C4-2B (cell line): ENCODE results near the gene FOXP1.

Source experiments
- H3K27ac ChIP-seq: fragments of 450-650 bp; 2 replicates; pipeline ENCODE4 v1.5.1; 2017
- CTCF ChIP-seq: fragments of 450-650 bp; conservative IDR thresholded peaks from 2 replicates; pipeline ENCODE4 v1.5.1; 2017; ENCODE audit warnings: mild to moderate bottlenecking
- ZFX ChIP-seq: fragments of 450-650 bp; IDR thresholded peaks from 2 replicates; pipeline ENCODE4 v1.6.1; 2017

FOXP1 gene

GRCh38 chr3:71453822-71454511 is 129.6 kb downstream of the FOXP1 start:
- peak overlapping the region; percentile 27; the same call in 1 of the 2 replicates for H3K27ac ChIP-seq
- no peak for TF ChIP-seq ZFX
- TF ChIP-seq CTCF: no peak

GRCh38 chr3:71453319-71453718 is 130.2 kb downstream of the FOXP1 start:
- no peak for TF ChIP-seq ZFX
- TF ChIP-seq CTCF: no peak
- peak overlapping the region; percentile 35; the same call in 1 of the 2 replicates for H3K27ac ChIP-seq

DNA sequence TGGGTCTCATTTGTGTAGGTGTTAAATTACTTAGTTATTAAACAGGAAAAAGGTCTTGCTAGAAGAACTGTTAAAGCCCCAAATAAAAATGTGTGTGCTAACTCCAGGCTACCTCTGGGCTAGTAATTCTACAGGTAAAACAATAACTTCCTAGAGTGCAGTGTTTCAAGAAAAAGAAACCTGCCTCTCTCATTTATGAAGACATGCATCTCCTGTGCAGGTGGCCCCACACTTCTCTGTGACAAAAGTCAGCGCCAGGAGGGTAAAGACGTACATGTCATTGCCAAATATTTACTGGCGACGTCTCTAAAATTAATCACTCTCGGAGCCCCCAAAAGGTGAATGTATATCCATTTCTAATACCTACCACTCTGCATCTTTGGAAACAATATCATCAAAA is 131.7 kb downstream of the FOXP1 start:
- no peak overlapping the region for H3K27ac ChIP-seq
- TF ChIP-seq ZFX (no peak), CTCF (no peak)

GRCh38 chr3:71451060-71451459 is 132.5 kb downstream of the FOXP1 start:
- TF ChIP-seq CTCF: no peak
- no peak for TF ChIP-seq ZFX
- no peak overlapping the region for H3K27ac ChIP-seq

DNA sequence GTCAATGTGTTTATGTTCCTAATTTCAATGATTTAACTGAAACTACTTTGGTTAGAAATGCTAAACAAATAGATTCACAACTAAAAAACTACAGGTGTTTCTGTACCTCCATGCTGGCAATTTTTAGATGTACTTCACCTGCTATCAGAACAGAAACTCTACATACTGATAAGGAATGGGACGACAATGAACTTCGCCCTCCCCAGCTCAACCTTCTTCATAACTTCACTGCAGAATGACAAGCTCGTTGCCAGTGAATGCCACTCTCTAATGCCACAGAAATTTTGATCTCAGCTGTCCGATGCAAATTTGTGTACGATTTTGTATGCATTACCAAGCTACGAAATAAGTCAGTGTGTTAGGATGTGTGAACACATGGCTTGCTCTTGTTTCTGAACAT is 133.4 kb downstream of the FOXP1 start:
- no peak for TF ChIP-seq ZFX
- TF ChIP-seq CTCF: no peak
- no peak overlapping the region for H3K27ac ChIP-seq

DNA sequence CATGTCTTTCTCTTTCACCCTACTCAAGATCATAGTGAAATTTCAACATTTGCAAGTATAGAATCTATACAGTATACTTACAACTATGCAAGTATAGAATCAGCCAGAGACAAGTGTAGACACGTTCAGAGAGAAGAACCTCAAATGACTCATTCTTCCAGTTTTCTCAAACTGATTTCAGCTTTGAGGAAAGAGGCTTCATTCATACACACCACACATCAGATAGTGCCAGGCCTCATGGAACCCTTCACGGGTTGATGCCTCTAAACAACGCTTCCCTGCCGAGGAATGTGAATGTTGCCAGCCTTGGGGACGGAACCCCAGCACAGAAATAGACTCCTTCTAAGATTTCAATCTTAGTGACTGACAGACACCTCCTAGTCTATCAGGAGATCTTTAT is 135.7 kb downstream of the FOXP1 start:
- TF ChIP-seq ZFX: no peak
- no peak for TF ChIP-seq CTCF
- no peak overlapping the region for H3K27ac ChIP-seq

DNA sequence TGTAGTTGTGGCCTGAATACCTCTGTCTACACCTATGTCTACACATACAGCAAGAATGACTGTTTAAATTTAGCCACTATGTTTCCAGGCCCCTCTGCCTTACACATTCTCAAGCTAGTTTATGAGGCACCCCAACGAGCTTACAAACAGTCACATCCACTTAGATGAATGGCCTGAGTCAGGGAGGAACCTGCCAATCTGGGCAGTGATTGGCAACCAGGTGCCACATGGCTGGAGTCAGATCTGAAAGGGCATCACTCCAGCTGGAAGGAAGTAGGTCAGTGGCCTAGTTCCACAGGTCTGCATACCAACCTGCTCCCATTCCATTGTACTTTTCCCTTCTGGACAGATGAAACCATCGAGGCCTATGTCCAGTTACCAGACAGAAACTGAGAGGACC is 136.3 kb downstream of the FOXP1 start:
- H3K27ac ChIP-seq: no peak overlapping the region
- TF ChIP-seq ZFX (no peak), CTCF (no peak)
